HG03520 (cell line): ENCODE measurements around the gene MYO1B.

Experiments
- ATAC-seq: cut with Tn5 transposase; IDR thresholded peaks from one replicate; pipeline ENCODE4 v1.9.1; 2021; ENCODE audit warnings: mild to moderate bottlenecking, moderate library complexity; ENCODE audit not compliant: unreplicated experiment

Gene MYO1B

DNA sequence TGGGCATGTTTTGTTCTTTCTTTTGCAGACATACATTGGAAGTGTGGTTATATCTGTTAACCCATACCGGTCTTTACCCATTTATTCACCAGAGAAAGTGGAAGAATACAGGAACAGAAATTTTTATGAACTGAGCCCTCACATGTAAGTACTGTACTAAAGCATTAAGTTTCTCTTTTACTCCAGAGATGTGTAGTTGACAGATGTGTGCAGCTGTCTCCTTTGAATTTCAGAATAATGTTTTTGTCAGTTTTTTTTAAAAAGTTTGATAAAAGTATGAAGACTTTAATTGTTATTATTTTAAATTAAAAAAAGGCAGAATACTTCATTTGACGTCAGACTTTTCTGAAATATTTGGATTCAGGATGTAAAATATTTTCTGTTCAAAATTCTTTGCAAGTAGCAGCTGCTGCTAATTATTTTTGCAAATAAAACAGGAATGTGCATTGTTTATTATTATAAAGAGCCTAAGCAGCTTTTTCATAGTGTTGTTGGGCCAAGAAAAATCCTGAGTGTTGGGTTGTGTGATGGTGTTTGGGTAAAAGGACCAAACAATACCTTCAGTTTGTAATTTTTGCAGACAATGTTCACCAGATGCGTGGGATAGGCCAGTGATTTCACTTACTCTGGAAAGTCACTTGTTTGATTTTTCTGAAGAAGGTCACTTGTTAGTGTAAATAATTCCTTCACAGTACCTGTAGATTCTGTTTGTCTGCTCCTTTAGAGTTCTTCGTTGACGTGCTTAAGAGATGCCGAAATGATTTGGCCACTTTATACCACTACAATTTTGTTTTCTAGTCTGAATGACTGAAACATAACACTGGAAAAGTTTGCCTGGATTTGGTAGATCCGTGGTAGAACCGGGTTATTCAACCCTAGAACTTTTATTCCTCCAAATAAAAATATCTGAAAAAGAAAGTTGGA lies 51.1 kb downstream of the MYO1B start:
- ATAC-seq, result no peak

DNA sequence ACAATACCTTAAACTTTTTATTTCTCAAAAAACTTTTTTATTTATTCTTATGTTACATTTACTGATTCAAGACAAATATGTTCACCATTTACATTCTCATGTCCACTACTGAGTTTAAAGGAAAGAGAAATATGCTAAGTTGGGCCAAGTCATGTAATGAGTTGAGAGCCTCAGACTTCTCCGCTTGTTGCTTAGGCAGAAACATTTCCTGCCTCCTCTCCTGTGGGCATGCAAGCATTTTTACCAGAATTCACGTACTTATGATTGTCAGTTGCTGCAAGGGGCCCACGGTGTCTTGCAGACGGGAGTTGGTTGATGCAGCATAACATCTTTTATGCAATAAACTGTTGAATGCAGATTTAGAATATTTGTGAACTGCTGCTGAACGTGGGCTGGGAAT lies 51.8 kb downstream of the MYO1B start:
- no peak for ATAC-seq

DNA sequence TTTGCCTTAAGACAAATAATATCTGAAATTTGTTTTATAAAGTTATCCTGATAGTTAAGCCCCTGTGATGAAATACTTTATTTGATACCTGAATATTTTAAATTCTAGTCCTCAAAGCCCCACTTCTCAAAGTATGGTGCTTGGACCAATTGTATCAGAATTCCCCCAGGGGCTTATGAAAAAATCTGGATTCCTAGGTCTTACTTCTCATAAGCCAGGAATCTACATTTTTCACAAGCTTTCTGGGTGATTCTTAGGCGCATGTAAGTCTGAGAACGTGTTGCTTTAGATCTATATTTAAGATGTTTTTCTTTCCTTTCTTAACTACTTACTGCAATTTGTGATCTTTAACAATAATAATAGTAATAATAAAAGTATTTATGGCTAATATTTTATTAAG lies 53.1 kb downstream of the MYO1B start:
- ATAC-seq, result no peak

DNA sequence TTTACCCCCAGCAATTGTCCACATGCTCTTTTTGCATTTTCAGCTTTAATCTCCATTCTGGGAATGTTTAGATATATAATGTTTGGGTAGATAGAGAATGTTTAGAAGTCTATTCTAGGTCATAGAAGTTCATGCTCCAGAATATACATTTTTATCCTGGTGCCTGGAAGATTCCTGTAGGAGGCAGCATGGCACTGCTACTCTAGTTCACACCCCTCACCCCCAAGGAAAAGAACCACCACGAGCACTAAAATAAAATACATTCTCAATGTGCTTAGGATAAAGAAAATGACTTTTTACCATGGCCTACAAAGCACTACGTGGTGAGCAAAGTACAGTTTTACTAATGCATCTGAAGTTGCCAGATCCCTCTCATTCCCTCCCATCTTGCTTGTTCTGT lies 53.8 kb downstream of the MYO1B start:
- no peak for ATAC-seq

DNA sequence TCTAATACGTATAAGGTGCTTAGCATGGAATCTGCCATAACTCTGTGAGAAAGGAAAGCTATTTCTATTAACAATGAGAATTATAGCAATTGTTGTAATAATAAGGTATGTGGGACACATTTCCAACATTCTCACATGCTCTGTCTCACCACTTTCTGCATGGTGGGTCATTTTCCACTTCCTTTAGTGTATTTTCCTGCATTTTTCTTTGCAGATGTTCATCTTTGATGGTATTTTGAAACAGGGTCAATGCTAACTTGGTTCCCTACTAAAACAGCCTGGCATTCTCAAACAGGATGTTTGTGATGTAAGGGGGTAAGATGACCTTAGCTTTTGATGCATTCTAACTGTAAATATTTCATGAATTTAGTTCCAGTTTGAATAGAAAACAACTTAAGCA lies 54.7 kb downstream of the MYO1B start:
- no peak for ATAC-seq

DNA sequence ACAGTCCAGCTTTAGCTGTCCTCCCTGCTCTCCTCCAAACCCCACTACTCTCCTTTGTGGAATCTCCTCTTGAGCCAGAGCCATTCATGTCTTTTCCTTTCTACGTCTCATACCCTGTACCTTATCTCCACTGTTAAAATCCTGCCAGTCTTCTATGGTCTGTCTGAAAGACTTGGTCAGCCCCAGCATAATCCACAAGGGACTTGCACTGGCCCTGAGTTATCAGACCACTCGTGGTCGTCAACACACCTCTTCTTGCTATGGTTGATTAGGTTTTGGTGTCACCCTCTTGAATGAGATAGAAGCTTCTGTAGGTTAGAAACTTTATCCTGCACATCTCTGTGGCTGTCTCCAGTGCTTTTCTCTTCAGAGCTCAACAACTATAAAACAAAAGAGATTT lies 56.8 kb downstream of the MYO1B start:
- no peak for ATAC-seq

DNA sequence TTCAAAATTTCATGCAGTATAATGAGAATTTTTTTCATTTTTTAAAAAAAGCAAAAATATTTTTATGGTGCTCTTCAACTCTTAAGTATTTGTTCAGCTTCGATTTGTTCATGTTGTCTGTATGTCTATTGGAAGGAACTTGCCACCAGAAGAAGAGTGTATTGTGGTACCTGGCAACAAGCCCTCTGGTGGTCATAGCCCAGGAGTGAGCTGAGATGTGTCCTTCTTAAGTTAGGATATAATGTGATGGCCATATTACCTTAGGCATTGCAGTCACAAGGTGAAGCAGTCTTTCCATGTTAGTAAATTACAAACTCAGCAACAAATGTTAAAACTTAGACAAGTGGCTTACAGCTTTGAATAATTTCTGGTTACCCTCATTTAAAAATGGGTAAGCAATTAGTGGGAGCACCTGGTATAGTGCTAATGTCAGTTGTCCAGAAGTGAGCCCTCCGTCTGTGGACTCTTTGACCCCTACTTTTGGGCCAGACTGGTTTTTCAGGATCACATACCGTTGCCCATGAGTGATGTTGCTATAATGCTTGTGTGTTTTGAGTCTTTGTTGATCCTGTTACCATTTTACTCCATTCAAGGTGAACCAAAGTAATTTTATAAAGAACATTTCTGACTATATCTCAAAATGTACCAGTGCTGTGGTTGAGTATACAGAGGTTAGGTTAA lies 57.4 kb downstream of the MYO1B start:
- peak; percentile 65 for ATAC-seq

DNA sequence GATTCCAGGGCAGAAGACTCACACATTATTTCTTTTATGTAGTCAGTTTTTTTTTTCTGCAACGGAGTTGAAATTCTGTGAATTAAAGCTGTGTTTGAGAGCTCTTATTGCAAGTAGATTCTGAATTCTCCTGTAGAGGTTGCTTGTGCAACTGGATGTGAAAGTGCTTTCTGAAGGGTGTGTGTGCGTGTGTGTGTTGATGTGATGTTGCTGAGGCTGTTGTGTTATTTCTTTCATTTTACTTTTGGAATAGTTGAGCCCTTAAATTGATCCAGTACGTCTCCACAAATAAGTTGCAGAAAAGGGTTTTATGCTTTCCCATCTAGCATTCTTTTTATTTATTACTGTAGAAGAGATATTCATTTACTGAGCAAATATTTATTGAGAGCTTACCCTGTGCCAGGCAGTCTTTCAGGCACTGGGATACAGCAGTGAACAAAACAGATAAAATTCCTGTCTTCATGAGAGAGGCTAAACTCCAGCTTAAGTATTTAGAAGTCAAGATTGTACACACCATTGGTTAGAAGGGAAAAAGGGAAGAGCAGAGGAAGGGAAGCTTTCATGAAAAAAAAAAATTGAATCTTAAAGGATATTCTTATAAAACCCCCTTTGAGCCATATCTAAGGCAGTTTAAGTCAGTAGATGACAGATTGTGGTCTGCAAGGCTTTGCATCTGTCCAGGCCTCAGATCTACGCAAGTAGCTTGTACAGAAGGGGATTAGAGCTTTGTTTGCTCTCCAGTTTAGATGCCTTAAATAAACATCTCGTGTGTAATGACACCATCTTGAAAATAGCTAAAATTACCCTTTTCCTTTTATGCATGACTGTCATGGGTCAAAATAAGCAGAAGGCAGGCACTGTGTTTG lies 58.2 kb downstream of the MYO1B start:
- no peak for ATAC-seq

DNA sequence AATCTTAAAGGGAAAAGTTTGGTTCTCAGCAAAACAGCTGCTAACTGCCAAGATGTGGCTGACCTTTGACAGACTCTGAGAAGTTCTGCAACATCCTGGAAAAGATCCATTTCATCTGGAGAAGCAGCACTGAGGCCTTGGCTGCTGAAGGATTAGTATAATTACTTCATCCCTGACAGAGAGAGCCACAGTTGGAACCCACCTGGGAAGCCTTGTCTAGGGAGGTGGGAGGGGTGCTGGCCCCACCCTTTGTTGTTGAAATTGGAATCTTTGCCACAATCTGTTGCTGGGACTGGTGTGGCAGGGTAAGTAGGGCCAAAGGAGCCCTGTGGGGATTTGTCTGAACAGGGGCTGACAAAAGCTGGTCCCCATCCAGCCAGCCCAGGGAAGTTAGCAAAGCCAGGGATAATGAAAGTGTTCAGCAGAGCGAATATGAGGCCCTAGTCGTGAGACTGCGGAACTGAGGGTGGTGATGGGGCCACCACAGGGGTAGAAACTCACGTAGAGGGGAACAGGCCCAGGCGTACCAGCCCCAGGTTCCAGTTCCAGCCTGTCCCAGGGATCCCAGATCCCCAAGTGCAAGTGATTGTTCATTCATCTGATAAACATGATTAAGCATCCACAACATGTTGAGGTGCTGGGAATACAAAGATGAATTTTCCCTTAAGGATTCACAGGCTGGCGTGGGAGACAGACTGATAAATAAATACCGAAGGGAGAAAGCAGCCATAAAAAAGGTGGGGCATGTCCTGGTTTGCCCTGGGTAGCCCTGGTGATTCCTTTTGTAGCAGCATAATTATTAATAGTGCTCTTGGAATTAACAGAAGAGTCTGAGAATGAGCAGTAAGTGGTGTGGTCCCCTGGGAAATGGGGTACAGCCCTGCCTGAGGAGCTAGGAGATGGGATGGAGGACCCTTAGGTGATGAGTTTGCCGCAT lies 60.0 kb downstream of the MYO1B start:
- ATAC-seq, result no peak

DNA sequence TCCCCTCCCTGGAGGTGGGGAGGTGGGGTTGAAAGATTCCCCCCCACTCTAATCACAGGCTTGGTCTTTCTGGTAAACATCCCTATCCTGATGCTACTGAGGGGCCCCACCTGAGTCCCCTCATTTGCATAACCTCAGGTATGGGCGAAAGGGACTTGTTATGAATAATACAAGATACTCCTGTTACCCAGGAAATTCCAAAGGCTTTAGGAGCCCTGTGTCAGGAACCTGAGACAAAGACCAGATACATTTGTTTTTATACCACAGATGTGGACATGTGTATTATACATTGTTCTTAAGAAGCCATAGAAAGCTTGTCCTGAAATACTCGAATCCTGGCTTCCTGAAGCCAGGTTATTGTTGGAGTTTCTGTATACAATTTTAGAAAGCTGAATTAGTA lies 62.8 kb downstream of the MYO1B start:
- no peak for ATAC-seq

DNA sequence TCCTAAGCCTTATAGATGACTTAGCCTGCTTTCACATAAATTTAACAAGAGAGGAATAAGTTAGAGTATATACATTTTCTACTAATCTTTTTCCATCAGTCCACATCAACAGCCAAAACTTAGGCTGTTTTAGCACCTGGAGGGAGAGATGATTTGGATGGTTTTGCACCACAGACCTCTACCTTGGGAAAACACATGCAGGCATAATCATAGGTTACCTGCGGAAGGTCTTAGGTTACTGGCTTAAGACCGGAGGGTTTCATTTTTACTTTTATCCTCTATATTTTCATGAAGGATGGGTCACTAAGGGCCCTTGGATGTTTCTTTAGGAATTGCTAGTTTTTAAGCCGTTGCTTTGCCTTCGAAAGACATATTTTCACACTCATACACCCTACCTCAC lies 66.0 kb downstream of the MYO1B start:
- no peak for ATAC-seq

DNA sequence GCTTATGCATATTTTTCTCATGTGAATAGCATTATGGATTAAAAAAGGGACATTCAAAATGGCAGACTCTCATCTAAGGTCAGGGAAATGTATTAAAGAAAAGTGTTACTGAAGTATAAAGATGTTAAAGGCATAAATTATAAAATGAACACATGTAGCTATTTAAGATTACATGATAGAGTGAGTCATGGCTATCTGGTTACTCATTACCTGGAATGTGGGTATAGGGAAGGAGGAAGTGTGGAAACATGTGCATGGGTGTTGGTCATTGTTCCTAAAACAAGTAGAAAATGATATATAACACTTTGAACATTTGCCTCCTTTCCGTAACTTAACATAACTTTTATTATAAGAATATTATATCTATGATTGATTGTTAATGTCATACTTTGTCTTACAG lies 66.4 kb downstream of the MYO1B start:
- no peak for ATAC-seq

DNA sequence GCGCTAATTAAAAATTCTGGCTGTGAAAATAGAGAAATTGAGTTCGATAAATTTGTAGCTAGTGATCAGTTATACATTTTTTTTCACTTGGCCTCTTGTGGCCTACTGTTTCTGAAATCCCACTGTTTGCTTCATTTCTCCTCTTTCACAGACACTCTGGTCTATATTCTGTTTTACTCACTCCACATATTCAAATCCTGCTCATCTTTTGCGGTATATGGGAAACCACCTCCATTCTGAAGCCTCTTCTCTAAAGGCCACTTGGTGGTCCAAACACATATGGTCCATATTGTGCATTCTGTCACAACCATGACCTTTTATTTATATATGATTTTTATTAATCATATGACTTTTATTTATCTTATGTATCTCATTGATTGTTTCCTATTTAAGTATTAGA lies 67.0 kb downstream of the MYO1B start:
- no peak for ATAC-seq

DNA sequence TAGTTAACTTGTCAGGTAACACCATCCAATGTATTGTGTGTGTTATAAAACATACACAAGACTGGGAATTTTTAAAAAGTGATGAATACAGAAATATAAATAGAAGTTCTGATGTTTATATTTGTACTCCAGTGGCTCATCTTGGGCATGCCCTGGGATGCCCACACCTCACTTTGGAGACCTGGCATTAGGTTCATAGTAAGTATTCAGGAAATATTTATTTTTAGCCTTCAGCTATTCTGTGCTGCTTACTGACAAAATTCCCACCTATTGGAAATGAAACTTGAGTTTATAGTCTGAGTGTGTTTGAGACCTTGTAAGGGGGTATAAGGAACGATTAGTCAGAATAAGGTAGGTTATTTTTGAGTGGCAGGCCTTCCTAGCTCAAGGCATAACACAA lies 67.5 kb downstream of the MYO1B start:
- ATAC-seq, result no peak

DNA sequence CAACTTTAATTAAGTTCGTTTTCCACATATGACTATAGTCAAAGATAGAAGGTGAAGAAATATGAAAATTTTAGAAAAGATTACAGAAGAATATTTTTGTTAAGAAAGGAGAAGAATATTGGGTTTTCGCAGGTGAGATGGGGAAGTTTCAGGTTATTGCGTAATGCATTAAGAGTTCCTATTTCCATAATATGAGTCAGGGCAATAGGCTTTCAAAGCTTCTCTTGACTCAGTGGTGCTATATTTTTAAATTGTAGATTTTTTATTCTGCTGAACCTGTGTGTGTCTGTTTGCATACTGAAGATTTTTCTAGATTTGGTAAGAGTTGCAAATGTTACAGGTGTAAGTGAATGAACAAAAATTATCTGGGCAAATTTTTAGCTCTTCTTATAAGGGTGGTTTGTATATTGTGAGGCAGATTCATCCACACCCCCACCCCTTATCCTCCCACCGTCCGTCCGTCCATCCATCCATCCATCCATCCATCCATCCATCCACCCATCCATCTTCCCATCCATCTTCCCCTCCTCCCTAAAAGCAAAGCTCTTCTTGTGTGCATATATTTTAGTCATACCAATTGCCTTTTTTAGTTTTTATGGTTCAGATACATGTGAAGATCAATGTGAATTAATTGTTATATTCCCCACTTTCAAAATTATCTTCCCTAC lies 69.6 kb downstream of the MYO1B start:
- ATAC-seq, result no peak

DNA sequence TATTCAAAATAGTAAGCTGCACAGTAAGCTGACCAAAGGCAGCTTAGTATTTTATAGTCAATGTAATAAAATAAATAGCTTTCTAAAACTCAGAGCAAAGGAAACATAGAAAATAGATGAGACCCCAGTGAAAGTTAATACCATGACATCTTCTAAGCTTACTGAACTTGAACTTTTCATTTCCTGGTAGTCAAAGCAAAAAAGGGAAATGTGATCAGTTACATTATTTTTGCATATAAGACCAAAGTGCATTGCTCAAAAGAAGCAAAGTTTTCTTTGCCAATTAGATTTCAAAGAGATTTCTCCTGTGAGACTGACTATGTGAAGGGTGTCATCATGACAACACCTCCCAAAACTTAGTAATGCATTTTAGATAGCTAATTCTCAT lies 70.2 kb downstream of the MYO1B start:
- ATAC-seq, result no peak

DNA sequence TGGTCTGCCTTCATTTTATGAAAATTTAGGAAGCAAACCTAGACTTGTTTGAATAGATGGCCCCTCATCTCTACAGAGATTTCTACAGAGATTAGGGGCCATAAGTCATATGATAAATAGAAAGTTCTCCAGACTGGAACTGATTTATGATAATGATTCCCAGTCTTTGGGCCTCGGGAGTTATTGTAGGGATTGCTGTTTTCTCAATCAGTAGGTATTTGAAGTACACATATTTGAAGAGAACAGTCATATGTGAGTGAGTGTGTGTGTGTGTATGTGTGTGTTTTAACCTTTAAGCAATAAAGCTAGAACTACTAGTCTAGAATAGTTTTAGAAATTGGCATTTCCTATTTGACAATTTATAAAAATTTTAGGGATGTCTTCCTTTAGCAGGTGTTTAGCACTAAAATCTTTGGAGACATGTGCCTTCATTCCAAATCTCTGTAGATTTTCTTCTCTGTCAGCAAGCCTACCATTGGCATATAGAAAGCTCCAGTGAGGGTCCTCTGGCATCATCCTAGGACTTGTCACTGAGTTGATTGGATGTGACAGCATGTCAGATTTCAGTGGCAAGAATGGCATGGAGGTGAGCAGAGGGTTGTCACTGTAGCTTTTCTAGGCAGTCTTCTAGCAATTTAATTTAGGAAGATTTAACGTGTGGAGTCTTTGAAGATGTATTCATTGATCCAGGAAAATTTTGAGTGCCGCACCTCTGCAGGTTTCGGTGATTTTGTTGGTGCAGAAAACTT lies 71.2 kb downstream of the MYO1B start:
- ATAC-seq, result no peak

DNA sequence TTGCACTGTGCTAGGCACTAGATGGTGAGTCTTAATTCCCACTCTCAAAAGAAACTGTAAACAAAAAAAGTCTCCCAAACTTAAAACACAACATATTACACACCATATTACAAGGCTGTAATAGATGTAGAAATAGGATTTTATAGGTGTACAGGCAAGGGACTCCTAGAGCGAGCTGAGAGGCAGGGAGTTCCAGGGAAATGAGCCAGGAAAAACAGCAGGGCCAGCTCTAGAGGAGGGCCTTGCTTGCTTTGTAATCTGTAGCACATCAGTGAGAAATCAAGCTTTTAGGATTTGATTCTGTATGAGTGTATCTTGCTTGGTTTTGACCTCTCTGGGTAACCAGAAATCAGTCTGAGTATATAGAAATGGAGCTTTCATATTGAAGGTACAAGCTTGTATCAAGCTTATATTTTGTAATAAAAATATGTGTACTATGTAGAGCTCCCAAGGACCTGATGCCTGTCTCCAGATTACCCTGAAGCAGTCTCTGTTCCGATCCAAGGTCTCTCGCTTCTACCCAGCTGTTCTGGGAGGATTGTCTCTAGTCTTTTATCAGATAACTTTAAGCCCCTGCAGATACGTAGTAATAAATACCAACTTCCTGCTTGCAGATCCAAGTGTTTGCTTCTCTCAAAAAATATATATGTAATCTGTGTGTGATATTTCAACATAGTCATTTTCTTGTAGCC lies 73.0 kb downstream of the MYO1B start:
- ATAC-seq, result no peak

DNA sequence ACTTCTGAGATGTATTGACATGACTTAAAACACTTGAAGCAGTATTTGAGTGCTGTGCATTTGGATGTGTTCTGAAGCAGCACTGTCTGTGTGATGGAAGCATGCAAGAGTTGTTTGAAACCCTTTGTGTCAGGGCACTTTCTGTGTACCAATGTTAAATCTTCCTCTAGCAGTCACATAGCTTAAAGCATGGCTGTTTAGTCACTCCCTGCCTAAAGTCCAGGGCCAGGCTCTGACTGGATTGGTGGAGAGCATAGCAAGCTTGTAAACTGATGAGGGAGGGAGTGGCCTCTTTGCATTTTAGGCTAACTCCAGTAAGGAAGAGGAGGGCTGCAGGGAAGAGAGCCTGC lies 73.5 kb downstream of the MYO1B start:
- no peak for ATAC-seq
